Thoracic aorta (tissue), 2 donors: ENCODE measurements around the gene GPHN. TPM values are rescaled to one million over a fixed set of nuclear protein-coding genes. Genes with fewer than 3 reads are reported as not detected.

Source experiments
- ATAC-seq: fragments of 150-250 bp; one replicate; pipeline ENCODE4 v1.8.0; 2017; ENCODE audit warnings: low read depth; ENCODE audit not compliant: insufficient number of reproducible peaks, low FRiP score
- DNase-seq: peaks from one replicate; pipeline ENCODE4 v3.0.0-alpha.2; 2020; ENCODE audit warnings: low spot score
- H3K27ac ChIP-seq, 2 donors: fragments of 200-600 bp; sonication (generic); 1 replicate in 1 of 2; 2 replicates in 1 of 2; pipeline ENCODE4 v1.5.1; 2016; ENCODE audit warnings: mild to moderate bottlenecking in 2 of 2, moderate library complexity in 2 of 2
- H3K27me3 ChIP-seq: fragments of 200-600 bp; sonication (generic); replicated peaks from 2 replicates; pipeline ENCODE4 v1.6.0; 2016; ENCODE audit warnings: mild to moderate bottlenecking; ENCODE audit not compliant: insufficient read depth
- H3K36me3 ChIP-seq: fragments of 200-600 bp; sonication (generic); one replicate; pipeline ENCODE4 v1.5.1; 2016
- H3K4me1 ChIP-seq, 2 donors: fragments of 200-600 bp; sonication (generic); 1 replicate in 1 of 2; 2 replicates in 1 of 2; pipeline versions ENCODE4 v1.5.1 to v1.6.0; 2016; ENCODE audit warnings: low read depth in 2 of 2, mild to moderate bottlenecking in 1 of 2; ENCODE audit not compliant: control insufficient read depth in 1 of 2
- H3K4me3 ChIP-seq: fragments of 200-600 bp; sonication (generic); 2 replicates; pipeline ENCODE4 v1.5.1; 2016; ENCODE audit warnings: mild to moderate bottlenecking
- H3K9me3 ChIP-seq: fragments of 200-600 bp; sonication (generic); 2 replicates; pipeline ENCODE4 v1.5.1; 2016
- total RNA-seq, 2 donors: library from RNA; depleted of rRNA; stranded (reverse); fragments of >200 nt; gene quantifications; one replicate each; pipeline versions ENCODE4 v1.1.0 to v1.2.3, GENCODE V29; 2016
- TF ChIP-seq, protein P1 (sequence below): fragments of 200-600 bp; sonication (generic); IDR thresholded peaks from one replicate; pipeline ENCODE4 v1.5.1; 2019; ENCODE audit warnings: antibody characterized with exemption

The GPHN gene
- total RNA-seq, 2 donors from 2014 or later = 14.0 to 14.2 TPM

DNA sequence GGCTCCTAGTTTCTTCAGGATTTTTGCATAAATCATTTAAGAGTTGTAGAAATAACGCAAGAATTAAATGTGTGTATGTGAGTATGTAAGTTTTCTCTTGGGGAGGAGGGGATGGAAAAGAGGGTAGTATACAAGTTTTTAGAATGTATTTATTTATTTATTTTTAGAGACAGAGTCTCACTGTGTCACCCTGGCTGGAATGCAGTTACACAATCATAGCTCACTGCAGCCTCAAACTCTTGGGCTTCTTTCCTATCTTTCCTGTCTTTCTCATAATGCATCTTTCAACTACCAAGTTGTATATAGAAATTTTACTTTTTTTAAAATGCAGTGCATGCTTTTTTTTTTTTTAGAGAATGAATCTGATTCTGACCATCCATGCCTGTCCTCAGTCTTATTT lies 412.2 kb downstream of the GPHN start:
- H3K4me1 ChIP-seq = no peaks in the 10 kb centered on the region
- H3K27me3 ChIP-seq = no peaks in the 10 kb centered on the region
- H3K4me3 ChIP-seq = no peak overlapping the region
- no peak for ATAC-seq
- H3K36me3 ChIP-seq = peaks cover 3% of the 10 kb centered on the region
- H3K9me3 ChIP-seq = no peaks in the 10 kb centered on the region
- DNase-seq = no peak
- TF ChIP-seq, protein P1, sequence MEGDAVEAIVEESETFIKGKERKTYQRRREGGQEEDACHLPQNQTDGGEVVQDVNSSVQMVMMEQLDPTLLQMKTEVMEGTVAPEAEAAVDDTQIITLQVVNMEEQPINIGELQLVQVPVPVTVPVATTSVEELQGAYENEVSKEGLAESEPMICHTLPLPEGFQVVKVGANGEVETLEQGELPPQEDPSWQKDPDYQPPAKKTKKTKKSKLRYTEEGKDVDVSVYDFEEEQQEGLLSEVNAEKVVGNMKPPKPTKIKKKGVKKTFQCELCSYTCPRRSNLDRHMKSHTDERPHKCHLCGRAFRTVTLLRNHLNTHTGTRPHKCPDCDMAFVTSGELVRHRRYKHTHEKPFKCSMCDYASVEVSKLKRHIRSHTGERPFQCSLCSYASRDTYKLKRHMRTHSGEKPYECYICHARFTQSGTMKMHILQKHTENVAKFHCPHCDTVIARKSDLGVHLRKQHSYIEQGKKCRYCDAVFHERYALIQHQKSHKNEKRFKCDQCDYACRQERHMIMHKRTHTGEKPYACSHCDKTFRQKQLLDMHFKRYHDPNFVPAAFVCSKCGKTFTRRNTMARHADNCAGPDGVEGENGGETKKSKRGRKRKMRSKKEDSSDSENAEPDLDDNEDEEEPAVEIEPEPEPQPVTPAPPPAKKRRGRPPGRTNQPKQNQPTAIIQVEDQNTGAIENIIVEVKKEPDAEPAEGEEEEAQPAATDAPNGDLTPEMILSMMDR = no peak
- H3K27ac ChIP-seq = no peak overlapping the region

DNA sequence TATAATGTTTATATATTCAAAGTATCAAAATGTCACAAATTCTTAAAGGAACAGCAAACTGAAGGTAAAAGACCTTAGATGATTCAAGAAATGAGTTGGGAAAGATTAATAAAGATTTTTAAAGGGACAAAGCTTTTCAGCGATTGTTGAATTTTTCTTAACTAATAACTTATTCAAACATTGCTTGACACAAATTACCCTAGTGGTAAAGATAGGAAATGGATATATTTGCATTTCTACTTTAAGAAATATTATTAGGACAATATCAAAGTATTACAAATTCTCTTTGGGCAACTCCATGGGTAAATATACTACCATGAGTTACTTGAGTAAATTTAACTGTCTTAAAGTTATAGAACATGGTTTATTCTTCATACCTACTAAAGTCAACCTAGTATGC lies 415.3 kb downstream of the GPHN start:
- no peak overlapping the region for H3K4me3 ChIP-seq
- TF ChIP-seq, protein P1 = no peak
- H3K9me3 ChIP-seq = no peaks in the 10 kb centered on the region
- H3K4me1 ChIP-seq = no peaks in the 10 kb centered on the region
- no peak overlapping the region for H3K27ac ChIP-seq
- DNase-seq (no peak), ATAC-seq (no peak)
- no peaks in the 10 kb centered on the region for H3K36me3 ChIP-seq
- no peaks in the 10 kb centered on the region for H3K27me3 ChIP-seq

DNA sequence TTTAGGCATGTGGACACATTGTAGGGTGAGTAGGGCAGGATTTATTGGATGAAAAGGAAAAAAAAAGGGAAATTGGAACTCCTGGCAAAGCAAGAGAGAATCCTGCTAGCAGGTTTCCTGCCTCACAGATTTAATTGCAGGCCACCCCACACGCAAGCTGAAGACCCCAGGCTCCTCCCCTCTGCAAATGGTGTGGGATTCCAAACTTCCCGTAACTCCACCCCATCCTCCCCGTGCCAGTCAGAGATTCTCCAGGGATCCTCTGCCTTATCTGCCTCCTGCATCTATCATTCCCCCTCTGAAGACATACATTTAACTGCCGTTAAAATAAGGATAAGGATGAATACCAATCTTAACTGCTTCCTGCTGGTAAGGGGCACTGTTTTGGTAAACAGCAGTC lies 431.5 kb downstream of the GPHN start:
- ATAC-seq = no peak
- Histone ChIP-seq H3K36me3 (no peaks in the 10 kb centered on the region), H3K4me3 (no peak overlapping the region), H3K27ac (no peak overlapping the region), H3K27me3 (no peaks in the 10 kb centered on the region), H3K4me1 (no peaks in the 10 kb centered on the region), H3K9me3 (peaks cover 23% of the 10 kb centered on the region)
- TF ChIP-seq, protein P1 = no peak
- DNase-seq = no peak

DNA sequence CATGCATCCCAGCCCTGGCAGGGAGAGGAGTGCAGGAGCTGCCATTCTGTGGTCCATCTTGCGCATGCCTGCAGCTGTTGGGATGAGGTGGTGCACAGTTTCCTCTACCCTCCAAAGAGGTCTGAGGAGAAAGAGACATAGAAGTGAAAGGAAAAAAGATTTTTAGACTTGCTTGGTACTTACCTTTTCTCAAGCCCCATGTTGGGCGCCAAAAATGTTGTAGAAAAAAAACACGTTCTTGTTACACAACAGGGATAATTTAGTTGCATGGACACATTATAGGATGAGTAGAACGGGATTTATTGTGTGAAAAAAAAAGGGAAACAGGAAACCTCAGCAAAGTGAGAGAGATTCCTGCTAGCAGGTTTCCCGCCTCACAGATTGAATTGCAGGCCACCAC lies 436.9 kb downstream of the GPHN start:
- Histone ChIP-seq H3K4me3 (no peak overlapping the region), H3K36me3 (peaks cover 12% of the 10 kb centered on the region), H3K9me3 (peaks cover 48% of the 10 kb centered on the region), H3K4me1 (no peaks in the 10 kb centered on the region), H3K27me3 (no peaks in the 10 kb centered on the region), H3K27ac (no peak overlapping the region)
- DNase-seq = no peak
- TF ChIP-seq, protein P1 = no peak
- no peak for ATAC-seq

DNA sequence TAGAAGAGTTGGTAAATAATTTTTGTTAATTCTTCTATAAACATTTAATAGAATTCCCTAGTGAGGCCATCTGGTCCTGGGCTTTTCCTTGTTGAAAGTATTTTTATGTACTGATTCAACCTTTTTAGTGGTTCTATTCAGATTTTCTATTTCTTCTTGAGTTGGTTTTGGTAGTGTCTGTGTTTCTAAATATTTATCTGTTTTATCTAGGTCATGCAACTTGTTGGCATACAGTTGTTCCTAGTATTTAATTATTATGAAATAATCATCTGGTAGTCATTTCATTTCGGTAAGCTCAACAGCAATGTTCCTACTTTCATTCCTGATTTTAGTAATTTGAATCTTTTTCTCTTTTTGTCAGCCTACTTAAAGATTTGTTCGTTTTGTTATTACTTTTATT lies 447.2 kb downstream of the GPHN start:
- Histone ChIP-seq H3K4me3 (no peak overlapping the region), H3K27ac (no peak overlapping the region), H3K27me3 (no peaks in the 10 kb centered on the region), H3K36me3 (no peaks in the 10 kb centered on the region), H3K4me1 (no peaks in the 10 kb centered on the region), H3K9me3 (peaks cover 9% of the 10 kb centered on the region)
- DNase-seq (no peak), ATAC-seq (no peak)
- TF ChIP-seq, protein P1 = no peak
